NCI-H2196 treated with DMSO at 0.1 percent for 48 hours (cell line): ENCODE data around the gene PRG3.
"Not testable (repeated sequence)": the region's sequence is repeated elsewhere in the genome, so short reads cannot be mapped to it uniquely, and the experiment has no call there.

Experiments
- DNase-seq: peaks from one replicate; lab custom pipeline; 2025; ENCODE audit not compliant: unreplicated experiment; lab: John Stamatoyannopoulos, UW

Gene PRG3

GRCh38 chr11:57341250-57341808 lies 39.6 kb downstream of the PRG3 start:
- no peak for DNase-seq

GRCh38 chr11:57340039-57340615 lies 40.8 kb downstream of the PRG3 start:
- no peak for DNase-seq

GRCh38 chr11:57339328-57339727 lies 41.6 kb downstream of the PRG3 start:
- no peak for DNase-seq

GRCh38 chr11:57338142-57338541 lies 42.8 kb downstream of the PRG3 start, which contains the start of gene P2RX3:
P2RX3 (plus strand) TSS chr11:57338352; CDS start chr11:57338551, 199 bp downstream.
- DNase-seq, result no peak

- DNase-seq, result not testable (repeated sequence)
Observed at GRCh38 chr11:57336856-57337255, 44.1 kb downstream of the PRG3 start.

- no peak for DNase-seq
Observed at GRCh38 chr11:57336111-57336666, 44.8 kb downstream of the PRG3 start.

- DNase-seq, result peak; percentile 85
Observed at GRCh38 chr11:57335343-57336110, 45.4 kb downstream of the PRG3 start, which contains the start of gene SSRP1. SSRP1 (minus strand) TSS chr11:57335892; CDS start chr11:57335121, 771 bp downstream.

GRCh38 chr11:57335023-57335342 lies 46.0 kb downstream of the PRG3 start:
- DNase-seq, result no peak

GRCh38 chr11:57332694-57333440 lies 48.1 kb downstream of the PRG3 start:
- DNase-seq, result no peak

GRCh38 chr11:57331720-57332119 lies 49.2 kb downstream of the PRG3 start:
- no peak for DNase-seq

GRCh38 chr11:57330029-57330428 lies 50.9 kb downstream of the PRG3 start:
- no peak for DNase-seq

GRCh38 chr11:57327721-57328120 lies 53.2 kb downstream of the PRG3 start:
- DNase-seq, result no peak
